Smooth muscle cell (in vitro differentiated cells): ENCODE data around the gene TMEM94. TPM values are rescaled to one million over a fixed set of nuclear protein-coding genes. Genes with fewer than 3 reads are reported as not detected.

ENCODE experiments used
- DNase-seq: peaks from one replicate; lab custom pipeline; 2025; ENCODE audit not compliant: unreplicated experiment; lab: John Stamatoyannopoulos, UW
- H2AFZ ChIP-seq: fragments of 200-600 bp; sonication (generic); 2 replicates; pipeline ENCODE4 v1.6.0; 2016; ENCODE audit warnings: antibody characterized with exemption, low read depth, mild to moderate bottlenecking
- H3F3A ChIP-seq: fragments of 200-600 bp; sonication (generic); 2 replicates; pipeline ENCODE4 v1.6.0; 2017; ENCODE audit warnings: antibody characterized with exemption, low read depth
- H3K27ac ChIP-seq: fragments of 200-600 bp; sonication (generic); 2 replicates; pipeline ENCODE4 v1.5.1; 2016; ENCODE audit warnings: low read depth, mild to moderate bottlenecking
- H3K27me3 ChIP-seq: fragments of 200-600 bp; sonication (generic); 2 replicates; pipeline ENCODE4 v1.6.1; 2016; ENCODE audit warnings: low read depth, mild to moderate bottlenecking
- H3K36me3 ChIP-seq: fragments of 200-600 bp; sonication (generic); 2 replicates; pipeline ENCODE4 v1.5.1; 2016; ENCODE audit warnings: low read depth
- H3K4me1 ChIP-seq: fragments of 200-600 bp; sonication (generic); 2 replicates; pipeline ENCODE4 v1.5.1; 2016; ENCODE audit warnings: low read depth
- H3K4me2 ChIP-seq: fragments of 200-600 bp; sonication (generic); 2 replicates; pipeline ENCODE4 v1.6.0; 2016; ENCODE audit warnings: mild to moderate bottlenecking
- H3K4me3 ChIP-seq: fragments of 200-600 bp; sonication (generic); 2 replicates; pipeline ENCODE4 v1.5.1; 2016; ENCODE audit warnings: mild to moderate bottlenecking
- H3K79me2 ChIP-seq: fragments of 200-600 bp; sonication (generic); 2 replicates; pipeline ENCODE4 v1.6.0; 2016; ENCODE audit warnings: low read depth, mild to moderate bottlenecking
- H3K9ac ChIP-seq: fragments of 200-600 bp; sonication (generic); 2 replicates; pipeline ENCODE4 v1.6.0; 2016; ENCODE audit warnings: low read depth
- H3K9me3 ChIP-seq: fragments of 200-600 bp; sonication (generic); replicated peaks from 2 replicates; pipeline ENCODE4 v1.5.1; 2016; ENCODE audit warnings: low read depth
- H4K20me1 ChIP-seq: fragments of 200-600 bp; sonication (generic); 2 replicates; pipeline ENCODE4 v1.6.0; 2016; ENCODE audit warnings: low read depth
- CTCF ChIP-seq: fragments of 200-600 bp; sonication (generic); IDR thresholded peaks from 2 replicates; pipeline ENCODE4 v1.5.1; 2017; ENCODE audit warnings: borderline replicate concordance, mild to moderate bottlenecking, antibody characterized with exemption; ENCODE audit not compliant: insufficient read depth, poor library complexity, severe bottlenecking
- whole genome bisulfite sequencing: methylation state at CpG from one replicate; pipeline ENCODE4 v1.1.7; 2016; ENCODE audit warnings: low lambda C conversion rate; 5-methylcytosine and 5-hydroxymethylcytosine counted together
- polyA plus RNA-seq: library from polyadenylated mRNA; unstranded; fragments of >200 nt; fragmentation: Nextera tagmentation; extraction: Ambion mirVana; gene quantifications from 2 replicates; pipeline ENCODE4 v1.2.1, GENCODE V29; 2016
- total RNA-seq: library from RNA; depleted of rRNA; stranded (reverse); fragments of >200 nt; gene quantifications from 2 replicates; pipeline ENCODE4 v1.2.3, GENCODE V29; 2014

The TMEM94 gene
- total and polyA plus RNA-seq, 2 experiments from 2014 or later: 26.3 to 35.9 TPM

DNA sequence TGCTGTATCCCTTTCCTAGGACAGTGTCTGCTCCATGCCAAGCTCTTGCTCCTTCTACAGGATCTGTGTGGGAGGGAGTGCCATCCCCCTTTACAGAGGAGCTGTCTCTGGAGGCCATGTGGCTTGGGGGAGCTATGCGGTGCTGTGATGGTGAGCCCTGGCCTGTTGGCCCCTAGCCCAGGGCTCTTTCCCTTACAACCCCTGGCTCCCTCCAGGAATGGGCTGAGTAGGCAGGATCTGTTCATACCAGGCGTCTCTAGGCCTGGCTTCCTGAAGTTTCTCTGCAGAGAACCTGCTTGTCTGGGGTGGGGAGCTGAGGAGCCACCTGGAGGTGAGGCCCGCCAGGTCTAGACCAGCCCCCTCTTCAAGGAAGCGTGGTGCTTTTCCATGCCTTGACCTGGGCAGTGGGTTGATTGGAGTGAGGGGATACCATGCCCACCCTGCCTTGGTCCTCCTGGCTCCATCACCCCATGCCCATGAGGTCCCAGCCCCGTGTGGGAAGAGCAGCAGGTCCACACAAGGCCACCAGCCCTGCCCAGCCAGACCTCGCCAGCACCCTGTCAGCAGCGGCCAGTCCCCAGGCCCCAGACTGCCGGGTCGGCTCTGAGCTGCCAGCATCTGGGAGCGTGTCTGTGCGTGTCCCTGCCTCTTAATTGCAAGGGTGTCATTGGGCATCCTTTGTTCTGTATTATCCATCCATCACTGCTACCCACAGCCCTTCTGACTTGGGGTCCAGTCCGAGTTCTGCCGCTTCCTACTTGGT is 83.7 kb downstream of the TMEM94 start:
- no peaks in the 10 kb centered on the region for H3K9me3 ChIP-seq
- no peaks in the 10 kb centered on the region for H3F3A ChIP-seq
- no peak overlapping the region for H3K27ac ChIP-seq
- no peak overlapping the region for H3K9ac ChIP-seq
- no peaks in the 10 kb centered on the region for H3K79me2 ChIP-seq
- H3K4me3 ChIP-seq: no peak overlapping the region
- TF ChIP-seq CTCF: no peak
- no peaks in the 10 kb centered on the region for H3K4me1 ChIP-seq
- H4K20me1 ChIP-seq: no peaks in the 10 kb centered on the region
- DNase-seq: no peak
- WGBS: 77% methylated on average over 13 of the region's 13 CpGs
- no peaks in the 10 kb centered on the region for H3K36me3 ChIP-seq
- H3K4me2 ChIP-seq: peak overlapping the region; percentile 31
- H2AFZ ChIP-seq: no peak overlapping the region
- H3K27me3 ChIP-seq: no peaks in the 10 kb centered on the region

DNA sequence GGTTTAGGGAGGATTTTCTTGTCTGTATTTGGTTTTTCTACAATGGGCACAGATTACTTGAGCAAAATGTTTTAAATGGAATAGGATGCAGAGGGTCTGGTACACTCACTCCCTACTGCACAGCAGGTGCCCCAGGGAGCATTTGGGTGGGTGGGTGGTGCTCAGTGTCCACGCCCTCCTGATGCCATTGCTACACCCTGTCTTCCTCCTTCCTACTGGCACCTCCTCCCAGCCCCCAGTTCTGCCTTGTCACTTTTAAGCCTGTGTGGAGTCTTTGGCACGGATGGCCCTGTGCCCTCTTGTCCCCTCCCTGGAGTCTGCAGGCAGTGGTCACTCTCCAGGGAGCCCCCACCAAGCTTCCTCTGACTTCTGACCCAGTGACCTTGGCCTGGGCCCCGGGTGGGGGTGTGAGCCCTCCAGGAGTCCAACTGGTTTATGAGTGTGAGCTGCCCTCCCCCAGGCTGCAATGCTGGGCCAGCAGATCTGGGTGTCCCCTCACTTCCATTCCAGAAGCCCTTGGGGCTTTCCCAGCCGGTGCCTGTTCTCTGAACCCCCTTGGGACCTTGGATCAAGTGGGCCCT is 84.6 kb downstream of the TMEM94 start:
- H3K79me2 ChIP-seq: no peaks in the 10 kb centered on the region
- no peak overlapping the region for H3K9ac ChIP-seq
- no peaks in the 10 kb centered on the region for H3K9me3 ChIP-seq
- no peaks in the 10 kb centered on the region for H4K20me1 ChIP-seq
- no peak overlapping the region for H3K27ac ChIP-seq
- no peaks in the 10 kb centered on the region for H3K36me3 ChIP-seq
- H3K4me2 ChIP-seq: no peak overlapping the region
- H3K4me3 ChIP-seq: no peak overlapping the region
- 90% methylated on average over 4 of the region's 4 CpGs for WGBS
- H3K27me3 ChIP-seq: no peaks in the 10 kb centered on the region
- no peaks in the 10 kb centered on the region for H3F3A ChIP-seq
- no peaks in the 10 kb centered on the region for H3K4me1 ChIP-seq
- no peak for TF ChIP-seq CTCF
- DNase-seq: no peak
- no peak overlapping the region for H2AFZ ChIP-seq

- DNase-seq: no peak
- Histone ChIP-seq H3K27ac (no peak overlapping the region), H3K9me3 (no peaks in the 10 kb centered on the region), H3K4me3 (no peak overlapping the region), H3K79me2 (no peaks in the 10 kb centered on the region), H3K4me1 (no peaks in the 10 kb centered on the region), H4K20me1 (no peaks in the 10 kb centered on the region), H2AFZ (no peak overlapping the region), H3K36me3 (no peaks in the 10 kb centered on the region), H3K9ac (no peak overlapping the region), H3F3A (no peaks in the 10 kb centered on the region), H3K4me2 (no peak overlapping the region), H3K27me3 (no peaks in the 10 kb centered on the region)
- WGBS: 89% methylated on average over 8 of the region's 8 CpGs
- no peak for TF ChIP-seq CTCF
These were observed 85.8 kb downstream of the TMEM94 start for GRCh38 chr17:75542229-75542628.
